Non-pigmented ciliary epithelial cell (primary cell): ENCODE results near the gene ZNRF1.

Source experiments
- DNase-seq: peaks from one replicate; pipeline ENCODE4 v3.0.0-alpha.2; 2010; ENCODE audit warnings: low read depth

ZNRF1 gene

DNA sequence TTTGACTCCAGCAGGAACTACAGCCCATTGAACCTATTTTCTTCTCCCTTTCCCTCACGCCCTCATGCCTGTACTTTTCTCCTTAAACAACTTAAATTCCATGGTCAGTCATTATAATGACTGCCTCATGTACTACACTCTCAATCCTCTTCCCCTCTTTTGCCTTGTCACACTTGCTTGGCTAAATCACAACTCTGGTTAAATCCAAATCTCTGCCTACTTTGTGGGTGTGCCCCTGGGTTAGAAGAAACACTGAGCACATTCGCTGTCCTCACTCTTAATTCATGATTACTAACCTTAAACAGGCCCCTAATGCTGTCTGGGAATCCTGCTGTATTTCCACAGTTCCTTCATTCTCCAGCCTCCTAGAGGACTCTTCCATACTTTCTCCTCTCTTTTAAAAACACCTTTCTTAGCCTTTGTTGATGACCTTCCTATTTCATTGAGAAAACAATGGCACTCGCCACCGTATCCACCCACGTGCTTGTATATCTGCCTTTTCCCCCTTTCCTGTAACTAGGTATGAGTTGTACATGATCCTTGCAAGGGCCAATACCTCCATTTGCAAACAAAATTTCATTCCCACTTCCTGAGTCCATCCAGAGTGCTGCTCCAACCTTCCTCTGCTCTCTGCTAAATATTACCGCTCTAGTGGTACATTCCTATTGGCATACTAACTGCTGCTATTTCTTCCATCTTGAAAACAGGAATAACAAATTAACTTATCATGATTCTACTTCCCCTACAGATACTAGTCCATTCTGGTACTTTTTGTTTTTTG, 28.9 kb downstream of the ZNRF1 start:
- no peak for DNase-seq

DNA sequence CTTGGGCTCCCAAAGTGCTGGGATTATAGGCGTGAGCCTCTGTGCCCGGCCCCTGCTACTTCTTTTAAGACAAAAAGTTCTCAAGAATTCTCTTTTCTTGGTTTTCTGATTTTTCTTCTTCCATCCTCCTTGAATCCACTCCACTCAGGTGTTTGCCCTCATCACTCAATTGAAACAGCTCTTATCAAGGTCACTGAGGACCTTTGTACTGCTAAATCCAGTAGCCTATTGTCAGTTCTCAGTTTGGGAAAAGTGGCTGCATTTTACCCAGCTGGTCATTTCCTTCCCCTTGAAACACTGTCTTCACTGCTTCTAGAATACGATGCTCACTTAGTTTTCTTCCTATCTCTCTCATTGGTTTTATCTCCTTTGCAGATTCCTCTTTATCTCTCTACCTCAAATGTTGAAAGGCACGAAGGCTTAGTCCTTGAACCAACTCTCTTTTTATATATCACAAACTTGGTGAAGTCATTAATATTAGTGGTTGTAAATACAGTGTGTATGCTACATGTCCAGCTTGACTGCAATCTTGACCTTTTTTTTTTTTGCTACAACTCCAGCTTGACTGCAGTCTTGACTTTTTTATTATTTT, 29.8 kb downstream of the ZNRF1 start:
- no peak for DNase-seq

GRCh38 chr16:75029854-75030253, 31.0 kb downstream of the ZNRF1 start:
- no peak for DNase-seq

GRCh38 chr16:75032655-75033054, 33.8 kb downstream of the ZNRF1 start:
- no peak for DNase-seq

- DNase-seq: no peak
Observed at GRCh38 chr16:75035410-75035968, 36.7 kb downstream of the ZNRF1 start.

DNA sequence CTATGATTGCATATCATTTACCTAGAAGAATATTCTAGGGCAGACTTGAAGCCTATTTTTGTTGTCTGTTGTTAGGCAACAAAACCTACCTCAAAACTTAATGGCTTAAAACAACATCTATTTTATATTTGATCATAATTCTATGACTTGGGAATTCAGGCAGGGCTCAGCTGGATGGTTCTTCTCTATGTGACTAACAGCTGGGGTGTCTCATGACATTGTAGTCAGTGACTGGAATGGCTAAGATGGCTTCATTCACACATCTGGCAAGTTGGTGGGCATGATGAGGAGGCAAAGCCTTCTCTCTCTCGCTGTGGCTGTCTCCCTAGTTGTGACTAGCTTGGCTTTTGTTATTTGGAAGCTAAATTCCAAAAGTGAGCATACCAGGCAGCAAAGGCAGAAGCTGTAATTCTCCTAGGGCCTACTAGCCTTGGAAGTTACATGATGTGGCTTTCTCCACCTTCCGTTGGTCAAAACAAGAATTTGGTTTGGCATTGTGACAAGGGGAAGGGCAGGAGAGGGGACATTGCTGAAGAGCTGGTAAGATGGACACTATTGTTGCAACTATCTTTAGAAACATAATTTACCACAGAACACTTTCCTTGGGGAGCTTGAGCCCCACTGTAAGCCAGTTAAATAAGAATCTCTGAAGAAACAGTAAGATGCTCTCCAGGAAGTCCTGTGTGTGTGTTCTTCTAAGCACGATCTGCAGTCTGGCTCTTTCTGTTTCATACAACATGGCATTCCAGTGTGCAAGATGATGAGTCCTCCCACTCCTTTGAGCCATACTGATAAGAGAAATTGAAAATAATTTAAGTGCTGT, 39.4 kb downstream of the ZNRF1 start:
- no peak for DNase-seq

DNA sequence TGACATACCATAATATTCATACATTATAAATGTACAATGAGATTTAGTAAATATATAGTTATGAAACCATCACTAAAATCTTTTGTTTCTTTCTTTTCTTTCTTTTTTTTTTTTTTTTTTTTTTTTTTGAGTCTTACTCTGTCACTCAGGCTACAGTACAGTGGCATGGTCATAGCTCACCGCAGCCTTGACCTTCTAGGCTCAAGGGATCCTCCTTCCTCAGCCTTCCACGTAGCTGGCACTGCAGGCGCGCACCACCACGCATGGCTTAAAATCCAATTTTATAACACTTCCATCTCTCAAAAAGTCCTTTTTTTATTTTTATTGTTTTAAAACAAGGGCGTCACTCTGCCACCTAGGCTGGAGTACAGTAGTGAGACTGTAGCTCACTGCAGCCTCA, 41.1 kb downstream of the ZNRF1 start:
- DNase-seq: no peak

- DNase-seq: no peak
Observed at GRCh38 chr16:75042426-75043174, 43.8 kb downstream of the ZNRF1 start.

- no peak for DNase-seq
Observed at GRCh38 chr16:75043175-75043895, 44.5 kb downstream of the ZNRF1 start.

- DNase-seq: no peak
Observed at GRCh38 chr16:75044800-75045361, 46.1 kb downstream of the ZNRF1 start.

GRCh38 chr16:75045424-75045823, 46.6 kb downstream of the ZNRF1 start:
- no peak for DNase-seq

DNA sequence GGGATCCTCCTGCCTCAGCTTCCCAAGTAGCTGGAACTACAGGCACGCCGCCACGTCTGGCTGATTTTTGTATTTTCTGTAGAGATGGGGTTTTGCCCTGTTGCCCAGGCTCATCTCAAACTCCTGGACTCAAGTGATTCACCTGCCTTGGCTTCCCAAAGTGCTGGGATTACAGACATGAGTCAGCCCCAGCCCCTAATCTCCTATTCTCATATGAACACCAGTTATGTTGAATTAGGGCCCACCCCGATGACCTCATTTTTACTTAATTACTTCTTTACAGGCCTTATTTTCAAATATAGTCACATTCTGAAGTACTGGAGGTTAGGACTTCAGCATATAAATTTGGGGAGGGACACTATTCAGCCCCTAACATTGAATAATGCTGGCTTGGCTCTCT, 49.2 kb downstream of the ZNRF1 start:
- no peak for DNase-seq

DNA sequence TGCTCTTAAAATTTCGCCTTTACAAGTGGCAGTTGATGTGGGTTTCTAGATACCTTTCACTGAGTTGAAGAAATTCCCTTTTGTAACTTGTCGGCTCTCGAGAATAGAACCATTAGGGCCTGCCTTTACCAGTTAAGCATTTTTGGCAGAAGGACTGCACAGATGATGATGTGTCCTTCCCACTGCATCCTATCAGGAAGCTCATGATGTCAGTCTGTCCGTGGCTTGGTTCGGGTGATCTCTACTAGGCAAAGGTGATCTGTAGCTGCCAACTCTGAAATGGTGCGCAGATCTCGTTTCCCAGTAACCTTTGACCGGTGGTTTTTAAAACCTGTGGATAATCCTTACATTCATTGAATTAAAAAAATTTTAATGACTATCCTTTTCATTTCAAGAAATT, 49.7 kb downstream of the ZNRF1 start:
- no peak for DNase-seq

DNA sequence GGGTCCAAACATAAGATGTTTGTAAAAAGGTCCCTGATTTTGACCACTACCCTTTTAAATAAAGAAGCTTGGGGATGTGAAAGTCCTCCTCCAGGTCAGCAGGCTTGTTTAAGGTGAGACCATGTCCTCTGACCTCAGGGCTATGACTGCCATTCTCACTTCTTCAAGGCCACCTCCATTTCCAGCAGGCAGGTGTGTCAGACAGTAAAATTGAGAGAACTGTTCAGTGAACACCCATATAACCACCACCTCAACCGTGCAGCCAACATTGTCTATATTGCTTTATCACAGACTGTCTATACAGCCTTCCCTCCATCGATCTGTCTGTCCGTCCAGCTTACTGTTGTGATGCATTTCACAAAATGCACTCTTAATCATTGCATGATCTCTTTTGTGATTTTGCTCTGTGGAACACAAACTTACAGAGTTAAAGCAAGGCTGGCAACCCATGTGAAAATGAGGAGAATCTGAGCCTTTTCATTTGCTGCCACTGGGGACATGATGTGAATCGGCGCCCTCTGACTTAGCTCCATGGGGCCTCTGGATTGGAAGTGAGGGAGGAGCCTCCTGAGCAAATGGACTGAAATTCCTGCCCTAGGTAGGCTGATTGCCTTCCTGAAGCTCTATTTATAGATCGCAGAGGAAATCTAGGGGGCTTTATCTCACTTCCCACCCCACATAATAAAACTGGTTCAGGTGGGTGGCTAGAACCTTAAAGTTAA, 53.8 kb downstream of the ZNRF1 start:
- DNase-seq: no peak

GRCh38 chr16:75053791-75054555, 55.1 kb downstream of the ZNRF1 start:
- no peak for DNase-seq

- no peak for DNase-seq
Observed at GRCh38 chr16:75054556-75054947, 55.7 kb downstream of the ZNRF1 start.

- DNase-seq: no peak
Observed at GRCh38 chr16:75058806-75059205, 60.0 kb downstream of the ZNRF1 start.

- DNase-seq: no peak
Observed at GRCh38 chr16:75059411-75059810, 60.6 kb downstream of the ZNRF1 start.

- no peak for DNase-seq
Observed at GRCh38 chr16:75060723-75061122, 61.9 kb downstream of the ZNRF1 start.

GRCh38 chr16:75061669-75062068, 62.8 kb downstream of the ZNRF1 start:
- no peak for DNase-seq
